GM23338 (cell line): ENCODE results near the gene RPEL1. TPM values are rescaled to one million over a fixed set of nuclear protein-coding genes. Genes with fewer than 3 reads are reported as not detected.
A peak's percentile ranks its signal among the peaks of the same experiment; 100 is the strongest.
"Not testable (repeated sequence)": the region's sequence is repeated elsewhere in the genome, so short reads cannot be mapped to it uniquely, and the experiment has no call there.

Experiments used
- ATAC-seq: fragments of 200-7000 bp; cut with Tn5 transposase; 3 replicates; pipeline ENCODE4 v1.9.1; 2020
- DNase-seq: peaks from one replicate; pipeline ENCODE4 v3.0.0-alpha.2; 2015; ENCODE audit warnings: low spot score
- H2AFZ ChIP-seq: fragments of 200-600 bp; sonication (generic); 2 replicates; pipeline ENCODE4 v1.8.0; 2016; ENCODE audit warnings: antibody characterized with exemption, mild to moderate bottlenecking, moderate library complexity
- H3F3A ChIP-seq: fragments of 200-600 bp; sonication (generic); replicated peaks from 2 replicates; pipeline ENCODE4 v1.8.0; 2017; ENCODE audit warnings: antibody characterized with exemption, mixed run types, low read depth
- H3K27ac ChIP-seq: fragments of 200-600 bp; sonication (generic); 2 replicates; pipeline ENCODE4 v1.6.1; 2016; ENCODE audit warnings: low read depth
- H3K27me3 ChIP-seq: fragments of 200-600 bp; sonication (generic); 2 replicates; pipeline ENCODE4 v1.8.0; 2016; ENCODE audit warnings: mild to moderate bottlenecking, mixed run types, moderate library complexity; ENCODE audit not compliant: insufficient read depth
- H3K36me3 ChIP-seq: fragments of 200-600 bp; sonication (generic); 2 replicates; pipeline ENCODE4 v1.8.0; 2016; ENCODE audit warnings: mild to moderate bottlenecking; ENCODE audit not compliant: insufficient read depth
- H3K4me1 ChIP-seq: fragments of 200-600 bp; sonication (generic); 2 replicates; pipeline ENCODE4 v1.8.0; 2016; ENCODE audit warnings: mild to moderate bottlenecking, moderate library complexity; ENCODE audit not compliant: insufficient read depth
- H3K4me2 ChIP-seq: fragments of 200-600 bp; sonication (generic); 2 replicates; pipeline ENCODE4 v1.7.1; 2017; ENCODE audit warnings: mixed run types
- H3K4me3 ChIP-seq: fragments of 200-600 bp; sonication (generic); 2 replicates; pipeline ENCODE4 v1.6.1; 2016; ENCODE audit warnings: mixed run types
- H3K79me2 ChIP-seq: fragments of 200-600 bp; sonication (generic); replicated peaks from 2 replicates; pipeline ENCODE4 v1.8.0; 2017; ENCODE audit warnings: mild to moderate bottlenecking; ENCODE audit not compliant: insufficient read depth
- H3K9me2 ChIP-seq: fragments of 200-600 bp; sonication (generic); 2 replicates; pipeline ENCODE4 v1.8.0; 2017; ENCODE audit not compliant: insufficient read depth
- H4K20me1 ChIP-seq: fragments of 200-600 bp; sonication (generic); replicated peaks from 2 replicates; pipeline ENCODE4 v1.8.0; 2017; ENCODE audit warnings: mild to moderate bottlenecking; ENCODE audit not compliant: insufficient read depth
- H3K27ac Mint-ChIP-seq: 2 replicates; pipeline ENCODE4 v1.8.0; 2020; ENCODE audit warnings: inconsistent platforms, mild to moderate bottlenecking, moderate library complexity, mixed read lengths
- H3K27me3 Mint-ChIP-seq: 3 replicates; pipeline ENCODE4 v1.8.0; 2022; ENCODE audit warnings: low read depth, mild to moderate bottlenecking, moderate library complexity, mixed read lengths, inconsistent platforms; ENCODE audit not compliant: insufficient read depth, poor library complexity
- H3K36me3 Mint-ChIP-seq: 3 replicates; pipeline ENCODE4 v1.8.0; 2021; ENCODE audit warnings: low read depth, mild to moderate bottlenecking, inconsistent platforms, moderate library complexity, mixed read lengths
- H3K4me1 Mint-ChIP-seq: 3 replicates; pipeline ENCODE4 v1.8.0; 2020; ENCODE audit warnings: mild to moderate bottlenecking, inconsistent platforms, mixed read lengths
- H3K4me3 Mint-ChIP-seq: 3 replicates; pipeline ENCODE4 v1.8.0; 2021; ENCODE audit warnings: moderate library complexity, mild to moderate bottlenecking, inconsistent platforms, mixed read lengths
- H3K9me3 Mint-ChIP-seq: 3 replicates; pipeline ENCODE4 v1.8.0; 2020; ENCODE audit warnings: moderate library complexity, mild to moderate bottlenecking, inconsistent platforms, mixed read lengths
- CREB1 ChIP-seq: fragments of 250-450 bp; sonication (Bioruptor Pico); IDR thresholded peaks from 2 replicates; pipeline ENCODE4 v1.5.0; 2020; ENCODE audit warnings: low read depth, mild to moderate bottlenecking, moderate library complexity
- EZH2phosphoT487 ChIP-seq: fragments of 200-600 bp; sonication (generic); IDR thresholded peaks from one replicate; pipeline ENCODE4 v1.8.1; 2018; ENCODE audit warnings: antibody characterized with exemption; ENCODE audit not compliant: unreplicated experiment
- JUNB ChIP-seq: IDR thresholded peaks from one replicate; pipeline ENCODE4 v1.6.1; 2016; ENCODE audit warnings: antibody characterized with exemption; ENCODE audit not compliant: unreplicated experiment
- NANOG ChIP-seq: IDR thresholded peaks from 2 replicates; pipeline ENCODE4 v1.6.1; 2016; ENCODE audit warnings: antibody characterized with exemption, borderline replicate concordance
- STAT1 ChIP-seq: IDR thresholded peaks from one replicate; pipeline ENCODE4 v1.6.1; 2016; ENCODE audit warnings: antibody characterized with exemption; ENCODE audit not compliant: unreplicated experiment
- ZNF114 ChIP-seq: fragments of 250-450 bp; sonication (Bioruptor Pico); IDR thresholded peaks from 2 replicates; pipeline ENCODE4 v1.5.0; 2020; ENCODE audit warnings: mild to moderate bottlenecking, moderate library complexity
- polyA plus RNA-seq: library from polyadenylated mRNA; unstranded; fragments of >200 nt; fragmentation: Nextera tagmentation; extraction: Ambion mirVana; gene quantifications from 2 replicates; pipeline ENCODE4 v1.2.1, GENCODE V29; 2016
- total RNA-seq: library from RNA; depleted of rRNA; stranded (reverse); fragments of >200 nt; shearing (Covaris generic); gene quantifications from 2 replicates; pipeline ENCODE4 v1.2.3, GENCODE V29; 2014

RPEL1 gene
- total and polyA plus RNA-seq, 2 experiments from 2014 or later, result not detected

- ATAC-seq (peak; percentile 90), DNase-seq (peak; percentile 95)
- Mint-ChIP-seq H3K9me3 (peaks cover 19% of the 10 kb centered on the region), H3K27me3 (peaks cover 6% of the 10 kb centered on the region), H3K4me1 (peaks cover 39% of the 10 kb centered on the region), H3K4me3 (peak overlapping the region; percentile 40; the same call in 2 of the 3 replicates), H3K36me3 (peaks cover 22% of the 10 kb centered on the region), H3K27ac (peak overlapping the region; percentile 96)
- Histone ChIP-seq H4K20me1 (no peaks in the 10 kb centered on the region), H3K27me3 (no peaks in the 10 kb centered on the region), H3K79me2 (no peaks in the 10 kb centered on the region), H3K9me2 (no peaks in the 10 kb centered on the region), H3K27ac (peak overlapping the region; percentile 97), H3K4me1 (peaks cover 22% of the 10 kb centered on the region), H3F3A (no peaks in the 10 kb centered on the region), H3K4me3 (no peak overlapping the region), H3K4me2 (peak overlapping the region; percentile 21), H2AFZ (no peak overlapping the region), H3K36me3 (no peaks in the 10 kb centered on the region)
- TF ChIP-seq NANOG (peak; percentile 88), JUNB (no peak), CREB1 (CRISPR knock-in tag) (peak; percentile 9; the same call in 1 of the 2 replicates)
Observed at GRCh38 chr10:103204353-103205255, 41.1 kb upstream of the RPEL1 start.

DNA sequence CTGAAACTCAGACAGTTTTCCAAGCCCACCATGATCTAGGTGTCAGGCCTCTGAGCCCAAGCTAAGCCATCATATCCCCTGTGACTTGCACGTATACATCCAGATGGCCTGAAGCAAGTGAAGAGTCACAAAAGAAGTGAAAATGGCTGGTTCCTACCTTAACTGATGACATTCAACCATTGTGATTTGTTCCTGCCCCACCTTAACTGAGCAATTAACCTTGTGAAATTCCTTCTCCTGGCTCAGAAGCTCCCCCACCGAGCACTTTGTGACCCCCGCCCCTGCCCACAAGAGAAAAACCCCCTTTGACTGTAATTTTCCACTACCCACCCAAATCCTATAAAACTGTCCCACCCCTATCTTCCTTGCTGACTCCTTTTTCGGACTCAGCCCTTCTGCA is 40.3 kb upstream of the RPEL1 start:
- H3K27me3 ChIP-seq, H3K4me3 ChIP-seq: not testable (repeated sequence)
- H3K4me3 Mint-ChIP-seq, result 0 out of 3 replicates have a peak overlapping the region, but pooled peaks have one; percentile 1

GRCh38 chr10:103206715-103207114 is 39.0 kb upstream of the RPEL1 start:
- H3K36me3 ChIP-seq, H3K27ac ChIP-seq, ATAC-seq, H3F3A ChIP-seq, H3K4me3 Mint-ChIP-seq, H2AFZ ChIP-seq, H3K27me3 ChIP-seq, H4K20me1 ChIP-seq, H3K4me2 ChIP-seq, H3K79me2 ChIP-seq, H3K27me3 Mint-ChIP-seq, DNase-seq, H3K9me2 ChIP-seq: not testable (repeated sequence)
- Mint-ChIP-seq H3K9me3 (peaks cover 19% of the 10 kb centered on the region), H3K27ac (0 out of 2 replicates have a peak overlapping the region, but pooled peaks have one; percentile 3), H3K4me1 (peaks cover 39% of the 10 kb centered on the region), H3K36me3 (peaks cover 22% of the 10 kb centered on the region)
- H3K4me1 ChIP-seq, result peaks cover 22% of the 10 kb centered on the region
- H3K4me3 ChIP-seq, result 0 out of 2 replicates have a peak overlapping the region, but pooled peaks have one; percentile 8

More for the DNA sequence above, 40.3 kb upstream of the RPEL1 start:
- not testable (repeated sequence) for H3K27me3 Mint-ChIP-seq, H2AFZ ChIP-seq, H3K9me2 ChIP-seq, H3F3A ChIP-seq, H4K20me1 ChIP-seq, H3K36me3 ChIP-seq, H3K79me2 ChIP-seq, ATAC-seq, DNase-seq
- Histone ChIP-seq H3K4me1 (peaks cover 22% of the 10 kb centered on the region), H3K27ac (peak overlapping the region; percentile 91), H3K4me2 (peak overlapping the region; percentile 21)
- peaks cover 39% of the 10 kb centered on the region for H3K4me1 Mint-ChIP-seq
- peak overlapping the region; percentile 96 for H3K27ac Mint-ChIP-seq
- peaks cover 22% of the 10 kb centered on the region for H3K36me3 Mint-ChIP-seq
- peaks cover 19% of the 10 kb centered on the region for H3K9me3 Mint-ChIP-seq

DNA sequence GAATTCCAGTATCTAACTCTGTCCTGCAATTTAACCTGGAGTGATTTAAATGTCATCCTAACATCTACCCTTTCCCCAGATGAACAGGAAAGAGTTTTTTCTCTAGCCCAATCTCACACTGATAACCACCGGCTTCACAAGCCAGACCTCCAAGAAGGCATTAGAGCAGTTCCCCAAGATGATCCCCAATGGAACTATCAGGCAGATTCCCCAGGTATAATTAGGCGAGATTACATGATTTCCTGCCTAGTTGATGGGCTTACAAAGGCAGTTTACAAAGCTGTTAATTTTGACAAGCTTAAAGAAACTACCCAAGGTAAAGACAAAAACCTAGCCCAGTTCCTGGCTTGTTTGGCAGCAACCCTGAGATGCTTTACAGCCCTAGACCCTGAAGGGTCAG is 38.5 kb upstream of the RPEL1 start:
- H3F3A ChIP-seq, result no peaks in the 10 kb centered on the region
- no peaks in the 10 kb centered on the region for H4K20me1 ChIP-seq
- DNase-seq (no peak), ATAC-seq (no peak)
- H3K4me3 ChIP-seq, result no peak overlapping the region
- H3K9me2 ChIP-seq, result no peaks in the 10 kb centered on the region
- H3K9me3 Mint-ChIP-seq, result peaks cover 19% of the 10 kb centered on the region
- H2AFZ ChIP-seq, result no peak overlapping the region
- peaks cover 22% of the 10 kb centered on the region for H3K36me3 Mint-ChIP-seq
- H3K27ac Mint-ChIP-seq, result no peak overlapping the region
- no peak overlapping the region; the same call in 2 of the 3 replicates for H3K4me3 Mint-ChIP-seq
- H3K27ac ChIP-seq, result no peak overlapping the region
- H3K4me2 ChIP-seq, result no peak overlapping the region
- no peaks in the 10 kb centered on the region for H3K27me3 ChIP-seq
- H3K27me3 Mint-ChIP-seq, result peaks cover 6% of the 10 kb centered on the region
- peaks cover 23% of the 10 kb centered on the region for H3K4me1 ChIP-seq
- H3K79me2 ChIP-seq, result no peaks in the 10 kb centered on the region
- peaks cover 42% of the 10 kb centered on the region for H3K4me1 Mint-ChIP-seq
- H3K36me3 ChIP-seq, result no peaks in the 10 kb centered on the region; the same call in 1 of the 2 replicates
- TF ChIP-seq NANOG (no peak), JUNB (no peak), CREB1 (CRISPR knock-in tag) (no peak), STAT1 (no peak), ZNF114 (CRISPR knock-in tag) (no peak), EZH2phosphoT487 (no peak)
